ENCODE data around the gene TGM3. TPM values are rescaled to one million over a fixed set of nuclear protein-coding genes. Genes with fewer than 3 reads are reported as not detected.

Gene TGM3
- total RNA-seq, 1 experiment from 2014 or later: not detected

GRCh38 chr20:2304180-2304579 lies 8.4 kb downstream of the TGM3 start:
- Mint-ChIP-seq H3K27ac (ENCODE audit: low read depth, unreplicated experiment) (no peak overlapping the region), H3K36me3 (ENCODE audit: insufficient read depth, unreplicated experiment) (no peaks in the 10 kb centered on the region), H3K27me3 (ENCODE audit: insufficient read depth, unreplicated experiment) (peaks cover 33% of the 10 kb centered on the region), H3K9me3 (ENCODE audit: unreplicated experiment) (no peaks in the 10 kb centered on the region), H3K4me1 (ENCODE audit: insufficient read depth, unreplicated experiment) (peaks cover 16% of the 10 kb centered on the region), H3K4me3 (ENCODE audit: unreplicated experiment) (no peak overlapping the region)
- TF ChIP-seq CTCF (IDR thresholded peaks at IDR 0.05; ENCODE audit: unreplicated experiment): no peak
- POLR2A ChIA-PET: no interaction called here
- no peak for DNase-seq (ENCODE audit: unreplicated experiment)
- no TSS peak for BruUV-seq (replicated peaks)
- intact Hi-C loops (cut with micrococcal nuclease): no loop called here
- CTCF ChIA-PET: interaction anchor here (2.9 kb wide), 1 partner anchor 68 kb away, joined by 11 read pairs; no protein-coding TSS in a partner anchor

- Mint-ChIP-seq H3K27me3 (ENCODE audit: insufficient read depth, unreplicated experiment) (peaks cover 33% of the 10 kb centered on the region), H3K36me3 (ENCODE audit: insufficient read depth, unreplicated experiment) (no peaks in the 10 kb centered on the region), H3K27ac (ENCODE audit: low read depth, unreplicated experiment) (no peak overlapping the region), H3K4me1 (ENCODE audit: insufficient read depth, unreplicated experiment) (peaks cover 9% of the 10 kb centered on the region), H3K9me3 (ENCODE audit: unreplicated experiment) (no peaks in the 10 kb centered on the region), H3K4me3 (ENCODE audit: unreplicated experiment) (no peak overlapping the region)
- POLR2A ChIA-PET: interaction anchor here (1.6 kb wide), 1 partner anchor 10 kb away, joined by 4 read pairs; no protein-coding TSS in a partner anchor
- no peak for DNase-seq (ENCODE audit: unreplicated experiment)
- intact Hi-C loops (cut with micrococcal nuclease): no loop called here
- no TSS peak for BruUV-seq (replicated peaks)
- CTCF ChIA-PET: interaction anchor here (0.8 to 2.9 kb wide), 3 partner anchors 9 to 69 kb away, joined by 3 to 11 read pairs (median 5); no protein-coding TSS in a partner anchor
- TF ChIP-seq CTCF (IDR thresholded peaks at IDR 0.05; ENCODE audit: unreplicated experiment): no peak
Observed at GRCh38 chr20:2305029-2305428, 9.2 kb downstream of the TGM3 start.

GRCh38 chr20:2305479-2305878 lies 9.7 kb downstream of the TGM3 start:
- Mint-ChIP-seq H3K4me3 (ENCODE audit: unreplicated experiment) (no peak overlapping the region), H3K27ac (ENCODE audit: low read depth, unreplicated experiment) (no peak overlapping the region), H3K9me3 (ENCODE audit: unreplicated experiment) (no peaks in the 10 kb centered on the region), H3K36me3 (ENCODE audit: insufficient read depth, unreplicated experiment) (no peaks in the 10 kb centered on the region), H3K27me3 (ENCODE audit: insufficient read depth, unreplicated experiment) (peaks cover 33% of the 10 kb centered on the region), H3K4me1 (ENCODE audit: insufficient read depth, unreplicated experiment) (peaks cover 6% of the 10 kb centered on the region)
- no peak for DNase-seq (ENCODE audit: unreplicated experiment)
- intact Hi-C loops (cut with micrococcal nuclease): no loop called here
- CTCF ChIA-PET: interaction anchor here (0.6 to 2.9 kb wide), 5 partner anchors 8 to 148 kb away, joined by 3 to 11 read pairs (median 5); no protein-coding TSS in a partner anchor
- BruUV-seq (replicated peaks): no TSS peak
- TF ChIP-seq CTCF (IDR thresholded peaks at IDR 0.05; ENCODE audit: unreplicated experiment): no peak
- POLR2A ChIA-PET: interaction anchor here (1.6 kb wide), 1 partner anchor 9 kb away, joined by 4 read pairs; no protein-coding TSS in a partner anchor

GRCh38 chr20:2305946-2306345 lies 10.1 kb downstream of the TGM3 start:
- POLR2A ChIA-PET: interaction anchor here (1.6 kb wide), 1 partner anchor 9 kb away, joined by 4 read pairs; no protein-coding TSS in a partner anchor
- intact Hi-C loops (cut with micrococcal nuclease): no loop called here
- DNase-seq (ENCODE audit: unreplicated experiment): no peak

More at GRCh38 chr20:2305946-2306345, 10.1 kb downstream of the TGM3 start:
- no peaks in the 10 kb centered on the region for H3K9me3 Mint-ChIP-seq (ENCODE audit: unreplicated experiment)
- CTCF ChIA-PET: interaction anchor here (0.6 to 2.9 kb wide), 5 partner anchors 11 to 148 kb away, joined by 3 to 11 read pairs (median 5); no protein-coding TSS in a partner anchor
- no peaks in the 10 kb centered on the region for H3K36me3 Mint-ChIP-seq (ENCODE audit: insufficient read depth, unreplicated experiment)
- peaks cover 33% of the 10 kb centered on the region for H3K27me3 Mint-ChIP-seq (ENCODE audit: insufficient read depth, unreplicated experiment)
- H3K4me1 Mint-ChIP-seq (ENCODE audit: insufficient read depth, unreplicated experiment): peaks cover 3% of the 10 kb centered on the region
- no peak for TF ChIP-seq CTCF (IDR thresholded peaks at IDR 0.05; ENCODE audit: unreplicated experiment)
- no TSS peak for BruUV-seq (replicated peaks)
- no peak overlapping the region for H3K27ac Mint-ChIP-seq (ENCODE audit: low read depth, unreplicated experiment)
- H3K4me3 Mint-ChIP-seq (ENCODE audit: unreplicated experiment): no peak overlapping the region
